Stimulated activated naive CD4-positive, alpha-beta T cell treated with Interleukin-2 at 50 U/mL for 16 hours (primary cell): ENCODE measurements around the gene RAC2.

ENCODE experiments used
- DNase-seq: peaks from one replicate; lab custom pipeline; 2025; lab: John Stamatoyannopoulos, UW

RAC2 gene

GRCh38 chr22:37175414-37176281 lies 68.4 kb downstream of the RAC2 start:
- DNase-seq = no peak
